OCI-LY3 (cell line): ENCODE data around the gene TJP3.

Experiments used
- H2AFZ ChIP-seq: fragments of 200-600, 300-600 bp; shearing (Covaris generic); 2 replicates; pipeline ENCODE4 v1.6.0; 2014; ENCODE audit warnings: antibody characterized with exemption, low read depth, low read length
- H3K27ac ChIP-seq: fragments of 200-600, 300-600 bp; sonication (generic); 2 replicates; pipeline ENCODE4 v1.5.1; 2014; ENCODE audit warnings: mild to moderate bottlenecking, low read length, moderate library complexity, mixed read lengths
- H3K27me3 ChIP-seq: fragments of 200-600, 300-600 bp; sonication (generic); 2 replicates; pipeline ENCODE4 v1.6.1; 2014; ENCODE audit warnings: low read depth, low read length, mixed read lengths
- H3K36me3 ChIP-seq: fragments of 200-600, 300-600 bp; sonication (generic); replicated peaks from 2 replicates; pipeline ENCODE3; 2014; ENCODE audit warnings: low read depth, low read length, mixed read lengths
- H3K4me1 ChIP-seq: fragments of 300-600, 200-600 bp; sonication (generic); 2 replicates; pipeline ENCODE4 v1.6.1; 2014; ENCODE audit warnings: low read length, mixed read lengths
- H3K4me2 ChIP-seq: fragments of 200-600, 300-600 bp; sonication (generic); 2 replicates; pipeline ENCODE4 v1.6.1; 2014; ENCODE audit warnings: low read length, mixed read lengths
- H3K4me3 ChIP-seq: fragments of 300-600, 200-600 bp; sonication (generic); 2 replicates; pipeline ENCODE4 v1.5.1; 2014; ENCODE audit warnings: antibody characterized with exemption, mild to moderate bottlenecking, low read length, moderate library complexity
- H3K79me2 ChIP-seq: fragments of 300-600, 200-600 bp; shearing (Covaris generic); 2 replicates; pipeline ENCODE4 v1.6.1; 2014; ENCODE audit warnings: mild to moderate bottlenecking, low read length, mixed read lengths
- H3K9ac ChIP-seq: fragments of 300-600, 200-600 bp; shearing (Covaris generic); 2 replicates; pipeline ENCODE4 v1.6.0; 2014; ENCODE audit warnings: mild to moderate bottlenecking, low read length, moderate library complexity
- H3K9me3 ChIP-seq: fragments of 200-600, 300-600 bp; shearing (Covaris generic); 2 replicates; pipeline ENCODE4 v1.6.1; 2014; ENCODE audit warnings: low read length, mixed read lengths; ENCODE audit not compliant: insufficient read depth
- H4K20me1 ChIP-seq: fragments of 200-600, 300-600 bp; sonication (generic); 2 replicates; pipeline ENCODE4 v1.6.1; 2016; ENCODE audit warnings: low read length, mixed read lengths; ENCODE audit not compliant: insufficient read depth
- EZH2phosphoT487 ChIP-seq: fragments of 200-600 bp; shearing (Covaris generic); IDR thresholded peaks from 2 replicates; pipeline ENCODE4 v1.6.1; 2018; ENCODE audit warnings: antibody characterized with exemption, mixed run types, low read depth
- TF ChIP-seq, protein P1 (sequence below): fragments of 200-600, 300-600 bp; sonication (generic); IDR thresholded peaks from 2 replicates; pipeline ENCODE4 v1.5.1; 2014; ENCODE audit warnings: antibody characterized with exemption, low read length, low read depth

The TJP3 gene

DNA sequence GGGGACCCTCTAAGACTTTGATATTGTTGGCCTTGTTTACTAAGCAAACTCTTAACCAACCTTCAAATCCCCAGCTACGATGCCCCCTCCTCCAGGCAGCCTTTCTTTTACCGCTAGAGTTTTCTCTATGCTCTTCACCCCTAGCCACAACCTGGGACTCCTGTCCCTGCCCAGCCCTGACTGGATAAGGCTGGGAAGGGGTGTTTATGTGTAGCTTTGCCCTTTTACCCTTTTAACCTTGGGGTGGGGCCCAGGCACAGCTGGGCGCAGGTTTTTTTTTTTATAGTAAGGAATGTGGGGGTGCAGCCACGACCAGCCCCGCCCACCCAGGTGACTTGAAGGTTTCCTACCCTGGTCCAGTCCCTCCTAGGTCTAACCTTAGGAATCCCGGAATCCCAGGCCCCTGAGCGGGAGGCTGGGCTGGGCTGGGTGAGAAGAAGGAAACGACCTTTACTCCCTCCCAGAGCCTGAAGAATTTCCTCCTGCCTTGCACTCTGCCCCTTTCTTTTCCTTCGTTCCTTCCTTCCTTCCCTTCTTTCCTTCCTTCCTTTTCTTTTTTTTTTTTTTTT is 12.2 kb downstream of the TJP3 start:
- Histone ChIP-seq H4K20me1 (no peaks in the 10 kb centered on the region), H3K4me2 (no peak overlapping the region), H3K4me3 (no peak overlapping the region), H3K27ac (no peak overlapping the region), H3K9ac (no peak overlapping the region), H3K9me3 (no peaks in the 10 kb centered on the region), H2AFZ (no peak overlapping the region), H3K27me3 (peaks cover 9% of the 10 kb centered on the region; the same call in 1 of the 2 replicates), H3K4me1 (no peaks in the 10 kb centered on the region), H3K36me3 (no peaks in the 10 kb centered on the region), H3K79me2 (no peaks in the 10 kb centered on the region)
- TF ChIP-seq, protein P1, sequence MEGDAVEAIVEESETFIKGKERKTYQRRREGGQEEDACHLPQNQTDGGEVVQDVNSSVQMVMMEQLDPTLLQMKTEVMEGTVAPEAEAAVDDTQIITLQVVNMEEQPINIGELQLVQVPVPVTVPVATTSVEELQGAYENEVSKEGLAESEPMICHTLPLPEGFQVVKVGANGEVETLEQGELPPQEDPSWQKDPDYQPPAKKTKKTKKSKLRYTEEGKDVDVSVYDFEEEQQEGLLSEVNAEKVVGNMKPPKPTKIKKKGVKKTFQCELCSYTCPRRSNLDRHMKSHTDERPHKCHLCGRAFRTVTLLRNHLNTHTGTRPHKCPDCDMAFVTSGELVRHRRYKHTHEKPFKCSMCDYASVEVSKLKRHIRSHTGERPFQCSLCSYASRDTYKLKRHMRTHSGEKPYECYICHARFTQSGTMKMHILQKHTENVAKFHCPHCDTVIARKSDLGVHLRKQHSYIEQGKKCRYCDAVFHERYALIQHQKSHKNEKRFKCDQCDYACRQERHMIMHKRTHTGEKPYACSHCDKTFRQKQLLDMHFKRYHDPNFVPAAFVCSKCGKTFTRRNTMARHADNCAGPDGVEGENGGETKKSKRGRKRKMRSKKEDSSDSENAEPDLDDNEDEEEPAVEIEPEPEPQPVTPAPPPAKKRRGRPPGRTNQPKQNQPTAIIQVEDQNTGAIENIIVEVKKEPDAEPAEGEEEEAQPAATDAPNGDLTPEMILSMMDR = no peak
- no peak for TF ChIP-seq EZH2phosphoT487

DNA sequence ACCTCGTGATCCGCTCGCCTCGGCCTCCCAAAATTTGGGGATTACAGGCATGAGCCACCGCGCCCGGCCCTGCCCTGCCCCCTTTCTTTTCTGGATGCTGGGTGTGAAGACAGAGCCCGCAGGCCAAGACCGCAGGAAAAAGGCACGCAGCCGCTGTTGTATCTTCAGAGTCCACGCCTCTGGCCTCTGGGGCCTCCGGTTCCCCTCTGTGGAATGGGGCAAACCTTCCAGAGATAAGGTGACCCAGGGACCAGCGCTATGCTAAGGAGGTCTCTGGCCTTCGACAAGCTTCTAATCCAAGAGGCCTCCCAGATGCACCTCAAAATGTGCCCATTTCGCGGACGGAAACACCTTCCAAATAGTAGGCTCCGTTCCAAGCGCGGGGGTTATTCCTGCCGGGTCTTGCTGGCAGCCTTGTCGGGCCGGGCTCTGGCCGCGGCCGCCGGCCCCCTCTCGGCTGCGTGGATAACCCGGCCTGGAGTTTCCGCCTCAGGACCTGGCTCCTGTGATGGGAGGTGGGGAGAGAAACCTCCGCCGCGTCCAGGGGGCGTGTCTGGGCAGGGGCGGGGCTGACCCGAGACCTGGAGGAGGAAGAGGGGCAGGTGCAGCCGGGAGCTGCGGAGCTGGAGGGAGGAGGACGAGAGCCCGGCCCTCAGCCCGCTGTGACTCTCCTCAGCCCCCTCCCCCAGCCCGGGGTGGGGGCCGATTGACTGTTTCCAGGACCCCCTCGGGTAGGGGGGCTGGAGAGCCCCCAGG is 13.1 kb downstream of the TJP3 start:
- H3K36me3 ChIP-seq = no peaks in the 10 kb centered on the region
- H3K27me3 ChIP-seq = peaks cover 13% of the 10 kb centered on the region
- H3K27ac ChIP-seq = no peak overlapping the region
- H3K79me2 ChIP-seq = no peaks in the 10 kb centered on the region
- H3K4me1 ChIP-seq = no peaks in the 10 kb centered on the region
- peak overlapping the region; percentile 23; the same call in 1 of the 2 replicates for H3K4me2 ChIP-seq
- H2AFZ ChIP-seq = peak overlapping the region; percentile 67; the same call in 1 of the 2 replicates
- TF ChIP-seq, protein P1 = no peak
- no peak for TF ChIP-seq EZH2phosphoT487
- no peak overlapping the region for H3K9ac ChIP-seq
- H3K4me3 ChIP-seq = peak overlapping the region; percentile 14; the same call in 1 of the 2 replicates
- H4K20me1 ChIP-seq = no peaks in the 10 kb centered on the region
- H3K9me3 ChIP-seq = no peaks in the 10 kb centered on the region

DNA sequence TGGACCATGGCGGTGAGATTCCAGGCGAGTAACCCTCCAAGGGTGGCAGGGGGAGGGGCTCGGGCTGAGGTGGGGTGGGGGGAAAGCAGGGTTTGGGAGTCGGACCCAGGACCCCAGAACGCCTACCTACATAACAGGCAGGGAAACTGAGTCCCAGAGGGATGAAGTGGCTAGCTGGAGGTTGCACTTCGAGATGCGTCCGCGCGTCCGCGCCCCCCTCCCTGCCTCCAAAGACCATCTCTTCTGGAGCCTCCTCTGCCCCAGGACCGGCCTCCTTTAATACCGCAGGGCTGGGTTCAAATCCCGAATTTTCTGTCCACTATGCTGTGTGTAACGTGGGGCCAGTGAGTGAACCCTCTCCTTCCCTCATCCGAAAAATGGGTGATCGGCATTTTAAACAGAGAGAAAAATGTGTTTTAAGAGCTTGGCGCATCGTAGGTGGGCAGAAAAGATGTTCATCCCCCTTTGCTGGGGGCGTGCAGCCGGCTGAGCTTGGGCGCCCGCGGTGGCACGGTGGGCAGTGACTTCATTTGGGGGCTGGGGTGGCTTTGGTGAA is 13.8 kb downstream of the TJP3 start:
- Histone ChIP-seq H3K36me3 (no peaks in the 10 kb centered on the region), H3K9me3 (no peaks in the 10 kb centered on the region), H3K27ac (no peak overlapping the region), H2AFZ (no peak overlapping the region), H3K9ac (no peak overlapping the region), H3K4me3 (peak overlapping the region; percentile 14; the same call in 1 of the 2 replicates), H3K4me1 (no peaks in the 10 kb centered on the region), H4K20me1 (no peaks in the 10 kb centered on the region), H3K4me2 (peak overlapping the region; percentile 23; the same call in 1 of the 2 replicates), H3K27me3 (peaks cover 13% of the 10 kb centered on the region), H3K79me2 (no peaks in the 10 kb centered on the region)
- TF ChIP-seq EZH2phosphoT487 = no peak
- TF ChIP-seq, protein P1 = no peak

DNA sequence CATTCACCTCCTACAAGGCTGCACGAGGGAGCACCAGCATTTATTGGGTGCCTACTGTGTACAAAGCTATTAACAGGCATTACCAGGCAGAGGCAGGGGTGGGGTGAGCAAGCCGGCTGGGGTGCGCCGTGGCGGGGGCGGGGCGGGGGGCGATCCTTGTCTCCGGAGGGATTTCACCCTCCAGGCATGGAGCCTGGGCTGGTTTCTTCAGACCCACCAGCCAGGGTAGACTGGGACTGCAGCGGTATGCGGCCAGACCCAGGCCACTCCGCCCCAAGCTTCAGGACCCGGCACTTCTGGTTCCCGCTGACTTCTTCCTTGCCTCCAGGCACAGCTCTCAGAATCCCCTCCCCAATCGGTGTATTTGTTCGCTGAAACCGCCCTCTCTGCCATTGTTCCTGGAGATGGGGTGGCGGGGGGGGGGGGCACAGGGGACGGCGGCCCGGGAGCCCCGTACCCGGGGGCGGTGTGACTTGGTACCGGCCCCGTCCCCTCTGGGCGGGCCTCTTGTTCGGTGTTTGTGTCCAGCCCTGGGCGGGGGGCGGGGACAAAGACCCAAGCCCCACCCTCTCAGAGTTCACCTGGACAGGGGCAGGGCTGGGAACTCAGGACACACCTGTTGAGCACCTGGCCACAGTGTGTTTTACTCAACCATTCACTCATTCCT is 14.4 kb downstream of the TJP3 start:
- Histone ChIP-seq H3K27me3 (peaks cover 13% of the 10 kb centered on the region), H2AFZ (no peak overlapping the region), H3K4me3 (no peak overlapping the region), H3K79me2 (no peaks in the 10 kb centered on the region), H3K4me1 (no peaks in the 10 kb centered on the region), H3K9me3 (no peaks in the 10 kb centered on the region), H3K4me2 (no peak overlapping the region), H4K20me1 (no peaks in the 10 kb centered on the region), H3K9ac (no peak overlapping the region), H3K27ac (no peak overlapping the region), H3K36me3 (no peaks in the 10 kb centered on the region)
- TF ChIP-seq, protein P1 = no peak
- no peak for TF ChIP-seq EZH2phosphoT487
